Testis (tissue), 3 donors: ENCODE results near the gene TBXA2R. TPM values are rescaled to one million over a fixed set of nuclear protein-coding genes. Genes with fewer than 3 reads are reported as not detected.

Source experiments
- DNase-seq: peaks from one replicate; pipeline ENCODE4 v3.0.0-alpha.2; 2019
- H3K27ac ChIP-seq, 2 donors: fragments of 200-600 bp; sonication (generic); one replicate each; pipeline ENCODE4 v1.5.1; 2019
- H3K27me3 ChIP-seq: fragments of 200-600 bp; sonication (generic); one replicate; pipeline ENCODE4 v1.5.1; 2019
- H3K36me3 ChIP-seq: fragments of 200-600 bp; sonication (generic); one replicate; pipeline ENCODE4 v1.5.1; 2017; ENCODE audit warnings: low read depth; ENCODE audit errors: missing control alignments
- H3K4me1 ChIP-seq: fragments of 200-600 bp; sonication (generic); one replicate; pipeline ENCODE4 v1.5.1; 2019
- H3K4me3 ChIP-seq, 2 donors: fragments of 200-600 bp; sonication (generic); one replicate each; pipeline ENCODE4 v1.5.1; 2017 to 2019
- H3K9me3 ChIP-seq: fragments of 200-600 bp; sonication (generic); one replicate; pipeline ENCODE4 v1.5.1; 2017
- CTCF ChIP-seq, 3 experiments: fragments of 450-650 bp in 2 of 3; fragments of 200-600 bp in 1 of 3; sonication (generic) in 1 of 3; IDR thresholded peaks; one replicate each; pipeline ENCODE4 v1.5.1; 2016 to 2019; ENCODE audit warnings: antibody characterized with exemption in 3 of 3, mild to moderate bottlenecking in 2 of 3, moderate library complexity in 1 of 3
- POLR2A ChIP-seq: fragments of 450-650 bp; IDR thresholded peaks from one replicate; pipeline ENCODE4 v1.6.1; 2017; ENCODE audit warnings: antibody characterized with exemption, mild to moderate bottlenecking, moderate library complexity
- WGBS, 2 donors: methylation state at CpG; one replicate each; pipeline ENCODE4 v1.1.5; 2018; 5-methylcytosine and 5-hydroxymethylcytosine counted together
- intact Hi-C: fragments of 100-400 bp; cut with DNase I; formaldehyde crosslinking; loops from one replicate; pipeline ENCODE4 v1.15.1; 2023; ENCODE audit warnings: low total_unique reads
- polyA plus RNA-seq: library from polyadenylated mRNA; stranded (reverse); fragments of 350-450 nt; fragmentation: Illumina TruSeq; extraction: RNeasy Lipid Tissue Mini Kit (QIAGEN cat#74804); gene quantifications from one replicate; pipeline ENCODE4 v1.2.3, GENCODE V29; 2014; ENCODE audit warnings: low read depth, low replicate concordance; ENCODE audit not compliant: insufficient read depth
- small RNA-seq, 2 donors: library from RNA; depleted of rRNA; stranded (forward); fragments of <200 nt; gene quantifications; one replicate each; pipeline ENCODE3, GENCODE V24; 2016
- total RNA-seq, 2 donors: library from RNA; depleted of rRNA; stranded (reverse); fragments of >200 nt; gene quantifications; one replicate each; pipeline ENCODE4 v1.2.3, GENCODE V29; 2016

TBXA2R gene
- total and polyA plus RNA-seq, 3 donors from 2014 or later, result 1.3 to 3.2 (median 1.8) TPM

- Histone ChIP-seq H3K27ac (no peak overlapping the region), H3K4me3 (no peak overlapping the region), H3K9me3 (no peaks in the 10 kb centered on the region), H3K27me3 (no peaks in the 10 kb centered on the region), H3K4me1 (no peaks in the 10 kb centered on the region), H3K36me3 (no peaks in the 10 kb centered on the region)
- intact Hi-C loops, result no loop called here
- no peak for DNase-seq
- TF ChIP-seq CTCF (IDR thresholded peaks at IDR 0.05) (no peak), POLR2A (no peak)
- 75 to 76% methylated on average over 10 of the region's 10 CpGs for WGBS, 2 donors
Measured at GRCh38 chr19:3545669-3546034, 61.0 kb downstream of the TBXA2R start.

- no peaks in the 10 kb centered on the region for H3K9me3 ChIP-seq
- H3K27me3 ChIP-seq, result no peaks in the 10 kb centered on the region
- 67 to 74% methylated on average over 16 to 30 of the region's 30 CpGs for WGBS, 2 donors
- TF ChIP-seq CTCF (IDR thresholded peaks at IDR 0.05) (peak; percentile 78 to 89 (median 84)), POLR2A (no peak)
- intact Hi-C loops, result no loop called here
- H3K27ac ChIP-seq, result no peak overlapping the region
- H3K36me3 ChIP-seq, result no peaks in the 10 kb centered on the region
- H3K4me1 ChIP-seq, result no peaks in the 10 kb centered on the region
- peak; percentile 70 for DNase-seq
- no peak overlapping the region for H3K4me3 ChIP-seq
Measured at GRCh38 chr19:3544742-3545668, 61.7 kb downstream of the TBXA2R start.

Small RNAs within 50 kb of the gene (small RNA-seq; reads per million reads assigned to genes)
- gene AC005786.1, result 0 reads per million in 2 donors

Other genes with a start within 250 kb of the TBXA2R start
- gene NFIC, start 240.3 kb downstream of the TBXA2R start, total RNA-seq, result 100 to 1,000 TPM; 113 to 127 TPM
- 56.5 TPM for gene NFIC, start 240.3 kb downstream of the TBXA2R start, polyA plus RNA-seq
- 1 to 10 TPM; 1.3 to 3.1 TPM for gene SMIM24, start 126.3 kb downstream of the TBXA2R start, total RNA-seq
- gene SMIM24, start 126.3 kb downstream of the TBXA2R start, polyA plus RNA-seq, result 10.1 TPM
- gene SMIM44, start 123.4 kb downstream of the TBXA2R start, total RNA-seq, result not detected
- gene SMIM44, start 123.4 kb downstream of the TBXA2R start, polyA plus RNA-seq, result not detected
- 10 to 100 TPM; 23.5 to 29.1 TPM for gene DOHH, start 106.2 kb downstream of the TBXA2R start, total RNA-seq
- 10.7 TPM for gene DOHH, start 106.2 kb downstream of the TBXA2R start, polyA plus RNA-seq
- 10 to 100 TPM; 91.2 to 95.1 TPM for gene FZR1, start 100.6 kb downstream of the TBXA2R start, total RNA-seq
- gene FZR1, start 100.6 kb downstream of the TBXA2R start, polyA plus RNA-seq, result 123 TPM
- 10 to 100 TPM; 35.8 to 55.9 TPM for gene TEKTIP1, start 67.7 kb downstream of the TBXA2R start, total RNA-seq
- gene TEKTIP1, start 67.7 kb downstream of the TBXA2R start, polyA plus RNA-seq, result 68.2 TPM
- gene MFSD12, start 49.3 kb downstream of the TBXA2R start, total RNA-seq, result 10 to 100 TPM; 83.9 to 95.1 TPM
- gene MFSD12, start 49.3 kb downstream of the TBXA2R start, polyA plus RNA-seq, result 32.8 TPM
- 100 to 1,000 TPM; 108 to 129 TPM for gene HMG20B, start 33.9 kb downstream of the TBXA2R start, total RNA-seq
- 66.2 TPM for gene HMG20B, start 33.9 kb downstream of the TBXA2R start, polyA plus RNA-seq
- gene GIPC3, start 21.4 kb downstream of the TBXA2R start, total RNA-seq, result under 1 TPM; 0.50 to 0.87 TPM
- gene GIPC3, start 21.4 kb downstream of the TBXA2R start, polyA plus RNA-seq, result 1.5 TPM
- 10 to 100 TPM; 52.8 to 57.5 TPM for gene CACTIN, start 19.9 kb upstream of the TBXA2R start, total RNA-seq
- gene CACTIN, start 19.9 kb upstream of the TBXA2R start, polyA plus RNA-seq, result 26.9 TPM
- gene PIP5K1C, start 93.6 kb upstream of the TBXA2R start, total RNA-seq, result 10 to 100 TPM; 80.2 to 87.0 TPM
- 99.1 TPM for gene PIP5K1C, start 93.6 kb upstream of the TBXA2R start, polyA plus RNA-seq
- 10 to 100 TPM; 37.2 to 81.1 TPM for gene TJP3, start 101.5 kb upstream of the TBXA2R start, total RNA-seq
- gene TJP3, start 101.5 kb upstream of the TBXA2R start, polyA plus RNA-seq, result 125 TPM
- 10 to 100 TPM; 34.4 to 48.3 TPM for gene APBA3, start 154.8 kb upstream of the TBXA2R start, total RNA-seq
- gene APBA3, start 154.8 kb upstream of the TBXA2R start, polyA plus RNA-seq, result 12.0 TPM
- gene MRPL54, start 155.8 kb upstream of the TBXA2R start, total RNA-seq, result 10 to 100 TPM; 42.4 to 57.4 TPM
- 96.4 TPM for gene MRPL54, start 155.8 kb upstream of the TBXA2R start, polyA plus RNA-seq
- gene RAX2, start 165.4 kb upstream of the TBXA2R start, total RNA-seq, result under 1 TPM in 1 of 2 donors, not detected in 1; 0.24 TPM
- not detected for gene RAX2, start 165.4 kb upstream of the TBXA2R start, polyA plus RNA-seq
- gene MATK, start 179.5 kb upstream of the TBXA2R start, total RNA-seq, result 10 to 100 TPM; 10.1 TPM
- gene MATK, start 179.5 kb upstream of the TBXA2R start, polyA plus RNA-seq, result 6.0 TPM